Central memory CD8-positive, alpha-beta T cell (primary cell): ENCODE data around the gene GADD45GIP1.
"Not testable (repeated sequence)": the region's sequence is repeated elsewhere in the genome, so short reads cannot be mapped to it uniquely, and the experiment has no call there.

Experiments used
- ATAC-seq: fragments of 150-1000 bp; cut with Tn5 transposase; replicated peaks from 2 replicates; pipeline ENCODE4 v1.10.0; 2022; ENCODE audit warnings: mild to moderate bottlenecking, moderate FRiP score, moderate number of reproducible peaks; ENCODE audit not compliant: poor library complexity, severe bottlenecking; ENCODE audit errors: extremely low read depth
- DNase-seq, 2 donors: peaks; one replicate each; pipeline ENCODE4 v3.0.0; 2021; ENCODE audit warnings: low spot score in 2 of 2
- H3K27ac Mint-ChIP-seq: one replicate; pipeline ENCODE4 v1.8.0; 2022; ENCODE audit warnings: low read depth, mild to moderate bottlenecking, moderate library complexity, mixed read lengths
- H3K27me3 Mint-ChIP-seq: one replicate; pipeline ENCODE4 v1.8.0; 2022; ENCODE audit warnings: mixed read lengths
- H3K36me3 Mint-ChIP-seq: one replicate; pipeline ENCODE4 v1.8.0; 2022; ENCODE audit warnings: mild to moderate bottlenecking, moderate library complexity, mixed read lengths; ENCODE audit not compliant: insufficient read depth
- H3K4me1 Mint-ChIP-seq: one replicate; pipeline ENCODE4 v1.8.0; 2022; ENCODE audit warnings: mixed read lengths
- H3K4me3 Mint-ChIP-seq: one replicate; pipeline ENCODE4 v1.8.0; 2022; ENCODE audit warnings: mild to moderate bottlenecking, moderate library complexity, mixed read lengths
- H3K9me3 Mint-ChIP-seq: one replicate; pipeline ENCODE4 v1.8.0; 2022; ENCODE audit warnings: mixed read lengths

Gene GADD45GIP1

GRCh38 chr19:12965812-12966135, 8.8 kb upstream of the GADD45GIP1 start:
- no peak for DNase-seq
- Mint-ChIP-seq H3K36me3 (peaks cover 4% of the 10 kb centered on the region), H3K4me3 (peak overlapping the region; percentile 84), H3K27ac (no peak overlapping the region), H3K27me3 (no peaks in the 10 kb centered on the region), H3K4me1 (peaks cover 6% of the 10 kb centered on the region), H3K9me3 (no peaks in the 10 kb centered on the region)
- no peak for ATAC-seq

- no peaks in the 10 kb centered on the region for H3K9me3 Mint-ChIP-seq
- H3K27me3 Mint-ChIP-seq: no peaks in the 10 kb centered on the region
- no peak overlapping the region for H3K27ac Mint-ChIP-seq
- peak overlapping the region; percentile 84 for H3K4me3 Mint-ChIP-seq
- H3K36me3 Mint-ChIP-seq: peaks cover 4% of the 10 kb centered on the region
- ATAC-seq (peak; percentile 94), DNase-seq (peak; percentile 69 to 78)
- H3K4me1 Mint-ChIP-seq: peaks cover 6% of the 10 kb centered on the region
Measured at GRCh38 chr19:12965017-12965811, 8.2 kb upstream of the GADD45GIP1 start.

GRCh38 chr19:12959481-12959880, 2.5 kb upstream of the GADD45GIP1 start:
- H3K36me3 Mint-ChIP-seq: peaks cover 5% of the 10 kb centered on the region
- no peak overlapping the region for H3K27ac Mint-ChIP-seq
- no peak for ATAC-seq

GRCh38 chr19:12957389-12957952, 448 bp upstream of the GADD45GIP1 start:
- H3K4me3 Mint-ChIP-seq: peak overlapping the region; percentile 81
- peak overlapping the region; percentile 74 for H3K27ac Mint-ChIP-seq
- not testable (repeated sequence) for ATAC-seq, H3K27me3 Mint-ChIP-seq, H3K9me3 Mint-ChIP-seq, DNase-seq
- peaks cover 25% of the 10 kb centered on the region for H3K4me1 Mint-ChIP-seq
- H3K36me3 Mint-ChIP-seq: peaks cover 19% of the 10 kb centered on the region

More at GRCh38 chr19:12959481-12959880, 2.5 kb upstream of the GADD45GIP1 start:
- H3K9me3 Mint-ChIP-seq: no peaks in the 10 kb centered on the region
- H3K4me1 Mint-ChIP-seq: peaks cover 19% of the 10 kb centered on the region
- no peak for DNase-seq
- H3K27me3 Mint-ChIP-seq: no peaks in the 10 kb centered on the region
- H3K4me3 Mint-ChIP-seq: no peak overlapping the region

GRCh38 chr19:12955996-12956395, 1.0 kb downstream of the GADD45GIP1 start:
- peaks cover 25% of the 10 kb centered on the region for H3K4me1 Mint-ChIP-seq

GRCh38 chr19:12955575-12955974, 1.4 kb downstream of the GADD45GIP1 start:
- Mint-ChIP-seq H3K4me1 (peaks cover 25% of the 10 kb centered on the region), H3K4me3 (peak overlapping the region; percentile 81), H3K36me3 (peaks cover 34% of the 10 kb centered on the region), H3K27ac (peak overlapping the region; percentile 74)
- ATAC-seq, DNase-seq, H3K9me3 Mint-ChIP-seq, H3K27me3 Mint-ChIP-seq: not testable (repeated sequence)

More at GRCh38 chr19:12955996-12956395, 1.0 kb downstream of the GADD45GIP1 start:
- Mint-ChIP-seq H3K27ac (peak overlapping the region; percentile 74), H3K27me3 (no peaks in the 10 kb centered on the region), H3K36me3 (peaks cover 31% of the 10 kb centered on the region), H3K9me3 (no peaks in the 10 kb centered on the region), H3K4me3 (peak overlapping the region; percentile 81)
- DNase-seq: no peak
- ATAC-seq: no peak

GRCh38 chr19:12954612-12954962, 2.4 kb downstream of the GADD45GIP1 start:
- Mint-ChIP-seq H3K27ac (peak overlapping the region; percentile 83), H3K27me3 (no peaks in the 10 kb centered on the region), H3K9me3 (no peaks in the 10 kb centered on the region), H3K36me3 (peaks cover 40% of the 10 kb centered on the region), H3K4me1 (peaks cover 32% of the 10 kb centered on the region), H3K4me3 (no peak overlapping the region)
- ATAC-seq: no peak
- no peak for DNase-seq

GRCh38 chr19:12953799-12954611, 3.0 kb downstream of the GADD45GIP1 start:
- no peak for ATAC-seq
- H3K4me3 Mint-ChIP-seq: no peak overlapping the region
- DNase-seq: no peak
- peak overlapping the region; percentile 83 for H3K27ac Mint-ChIP-seq
- no peaks in the 10 kb centered on the region for H3K9me3 Mint-ChIP-seq
- peaks cover 32% of the 10 kb centered on the region for H3K4me1 Mint-ChIP-seq
- no peaks in the 10 kb centered on the region for H3K27me3 Mint-ChIP-seq
- H3K36me3 Mint-ChIP-seq: peaks cover 40% of the 10 kb centered on the region

GRCh38 chr19:12953138-12953798, 3.8 kb downstream of the GADD45GIP1 start:
- Mint-ChIP-seq H3K9me3 (no peaks in the 10 kb centered on the region), H3K4me1 (peaks cover 32% of the 10 kb centered on the region), H3K27ac (no peak overlapping the region), H3K36me3 (peaks cover 41% of the 10 kb centered on the region), H3K4me3 (no peak overlapping the region), H3K27me3 (no peaks in the 10 kb centered on the region)
- ATAC-seq: no peak
- no peak for DNase-seq

- Mint-ChIP-seq H3K9me3 (no peaks in the 10 kb centered on the region), H3K36me3 (peaks cover 45% of the 10 kb centered on the region), H3K4me1 (peaks cover 32% of the 10 kb centered on the region), H3K27ac (no peak overlapping the region), H3K4me3 (no peak overlapping the region), H3K27me3 (no peaks in the 10 kb centered on the region)
- no peak for ATAC-seq
- DNase-seq: no peak
Measured at GRCh38 chr19:12952488-12953137, 4.4 kb downstream of the GADD45GIP1 start.

- H3K27ac Mint-ChIP-seq, H3K9me3 Mint-ChIP-seq, H3K4me3 Mint-ChIP-seq: not testable (repeated sequence)
Measured at GRCh38 chr19:12952050-12952449, 5.0 kb downstream of the GADD45GIP1 start.

More at GRCh38 chr19:12952050-12952449, 5.0 kb downstream of the GADD45GIP1 start:
- Mint-ChIP-seq H3K4me1 (peaks cover 32% of the 10 kb centered on the region), H3K36me3 (peaks cover 47% of the 10 kb centered on the region)
- not testable (repeated sequence) for DNase-seq, H3K27me3 Mint-ChIP-seq, ATAC-seq
